ENCODE data around the gene PTPRN2. TPM values are rescaled to one million over a fixed set of nuclear protein-coding genes. Genes with fewer than 3 reads are reported as not detected.
"Not testable (repeated sequence)": the region's sequence is repeated elsewhere in the genome, so short reads cannot be mapped to it uniquely, and the experiment has no call there.

PTPRN2 gene
- total RNA-seq, 1 donor from 2014 or later: 7.8 TPM

DNA sequence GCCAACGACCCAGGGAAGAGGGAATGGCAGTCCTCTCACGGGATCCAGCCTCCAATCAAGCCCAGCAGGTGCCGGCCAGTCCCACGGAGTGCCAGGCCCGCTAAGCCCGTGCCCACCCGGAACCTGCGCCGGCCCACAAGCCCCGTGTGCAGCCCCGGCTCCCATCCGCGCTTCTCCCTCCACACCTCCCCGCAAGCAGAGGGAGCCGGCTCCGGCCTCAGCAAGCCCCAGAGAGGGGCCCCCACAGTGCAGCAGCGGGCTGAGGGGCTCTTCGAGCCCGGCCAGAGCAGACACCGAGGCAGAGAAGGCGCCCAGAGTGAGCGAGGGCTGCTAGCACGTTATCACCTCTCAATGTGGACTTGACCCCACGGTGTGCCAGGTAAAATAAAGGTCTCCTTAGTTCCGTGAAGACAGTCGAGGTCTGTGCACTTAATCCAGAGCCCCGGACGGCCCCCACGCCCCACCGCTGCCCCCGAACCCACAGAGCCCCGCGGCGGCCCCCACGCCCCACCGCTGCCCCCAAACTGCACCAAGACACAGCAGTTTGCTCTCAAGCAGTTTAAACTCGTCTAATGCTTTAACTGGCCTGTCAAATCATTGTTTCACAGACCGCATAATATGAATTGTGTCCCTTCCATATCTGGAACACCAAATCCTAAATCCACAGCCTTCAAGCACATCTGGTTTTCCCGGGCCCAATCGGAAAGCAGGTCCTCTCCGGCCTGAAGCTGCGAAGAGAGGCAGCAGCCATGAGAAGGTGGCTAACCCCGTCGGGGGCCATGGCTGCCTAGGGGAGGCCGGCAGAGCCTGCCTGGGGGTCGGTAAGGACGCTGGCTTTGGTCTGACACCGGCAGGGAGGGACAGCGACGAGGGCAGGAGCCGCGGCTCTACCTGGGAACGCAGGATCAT, 307.8 kb downstream of the PTPRN2 start:
- DNase-seq (ENCODE audit: low spot score): no peak

GRCh38 chr7:158278745-158279320, 308.8 kb downstream of the PTPRN2 start:
- DNase-seq (ENCODE audit: low spot score): no peak

DNA sequence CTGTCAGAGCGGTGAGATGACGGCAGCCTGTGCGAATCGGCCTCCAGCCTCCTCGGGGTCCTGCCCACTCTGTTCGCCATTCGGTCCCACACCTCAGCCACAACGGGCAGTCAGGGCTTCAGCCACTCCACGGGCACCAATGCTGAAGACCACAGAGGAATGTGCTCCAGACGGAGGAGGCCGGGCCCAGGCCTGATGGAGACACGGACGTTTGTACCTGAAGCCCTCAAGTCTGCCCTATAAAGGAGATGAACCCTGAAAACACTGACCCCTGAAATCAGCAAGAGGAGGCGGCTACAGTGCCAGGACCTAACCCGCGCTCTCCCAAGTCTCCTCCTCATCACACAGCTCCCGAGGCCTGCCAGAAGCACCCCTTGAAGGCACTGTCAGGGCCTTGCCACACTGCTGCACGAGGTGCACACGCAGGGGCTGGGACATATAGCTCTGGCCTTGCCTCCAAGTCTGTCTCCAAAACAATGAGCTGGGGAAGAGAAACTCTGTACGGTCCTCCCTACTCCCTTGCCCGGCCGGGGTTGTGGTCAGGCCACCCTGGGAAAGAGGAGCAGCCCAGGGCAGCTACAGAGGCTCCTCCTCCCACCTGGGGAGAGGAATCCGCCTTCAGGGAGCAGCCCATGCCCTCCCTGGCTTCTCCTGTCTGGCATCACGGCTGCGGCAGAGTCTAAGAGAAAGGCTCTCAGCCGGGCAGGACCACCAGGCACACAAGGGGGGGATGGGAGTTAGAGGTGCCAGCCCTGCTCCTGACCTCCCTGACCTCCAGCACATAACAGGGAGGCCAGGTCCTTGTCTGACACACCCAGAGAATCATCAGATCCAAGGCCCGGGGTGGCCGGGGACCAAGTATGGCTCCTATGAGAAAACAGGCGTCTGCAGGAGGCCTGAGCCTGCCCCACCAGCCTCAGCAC, 310.1 kb downstream of the PTPRN2 start:
- DNase-seq (ENCODE audit: low spot score): no peak

GRCh38 chr7:158276414-158277218, 311.0 kb downstream of the PTPRN2 start:
- DNase-seq (ENCODE audit: low spot score): no peak

GRCh38 chr7:158275711-158276413, 311.8 kb downstream of the PTPRN2 start:
- no peak for DNase-seq (ENCODE audit: low spot score)

GRCh38 chr7:158274996-158275395, 312.6 kb downstream of the PTPRN2 start:
- DNase-seq (ENCODE audit: low spot score): no peak

- no peak for DNase-seq (ENCODE audit: low spot score)
Measured at GRCh38 chr7:158274404-158274811, 313.2 kb downstream of the PTPRN2 start.

DNA sequence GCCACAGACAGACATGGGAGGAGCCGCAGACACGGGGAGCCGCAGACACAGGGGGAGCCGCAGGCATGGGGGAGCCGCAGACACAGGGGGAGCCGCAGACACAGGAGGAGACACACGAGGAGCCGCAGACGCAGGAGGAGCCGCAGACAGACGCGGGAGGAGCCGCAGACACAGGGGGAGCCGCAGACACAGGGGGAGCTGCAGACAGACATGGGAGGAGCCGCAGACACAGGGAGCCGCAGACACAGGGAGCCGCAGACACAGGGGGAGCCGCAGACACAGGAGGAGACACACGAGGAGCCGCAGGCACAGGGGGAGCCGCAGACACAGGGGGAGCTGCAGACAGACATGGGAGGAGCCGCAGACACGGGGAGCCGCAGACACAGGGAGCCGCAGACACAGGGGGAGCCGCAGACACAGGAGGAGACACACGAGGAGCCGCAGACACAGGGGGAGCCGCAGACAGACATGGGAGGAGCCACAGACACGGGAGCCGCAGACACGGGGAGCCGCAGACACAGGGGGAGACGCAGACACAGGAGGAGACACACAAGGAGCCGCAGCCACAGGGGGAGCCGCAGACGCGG, 313.8 kb downstream of the PTPRN2 start:
- not testable (repeated sequence) for DNase-seq (ENCODE audit: low spot score)

DNA sequence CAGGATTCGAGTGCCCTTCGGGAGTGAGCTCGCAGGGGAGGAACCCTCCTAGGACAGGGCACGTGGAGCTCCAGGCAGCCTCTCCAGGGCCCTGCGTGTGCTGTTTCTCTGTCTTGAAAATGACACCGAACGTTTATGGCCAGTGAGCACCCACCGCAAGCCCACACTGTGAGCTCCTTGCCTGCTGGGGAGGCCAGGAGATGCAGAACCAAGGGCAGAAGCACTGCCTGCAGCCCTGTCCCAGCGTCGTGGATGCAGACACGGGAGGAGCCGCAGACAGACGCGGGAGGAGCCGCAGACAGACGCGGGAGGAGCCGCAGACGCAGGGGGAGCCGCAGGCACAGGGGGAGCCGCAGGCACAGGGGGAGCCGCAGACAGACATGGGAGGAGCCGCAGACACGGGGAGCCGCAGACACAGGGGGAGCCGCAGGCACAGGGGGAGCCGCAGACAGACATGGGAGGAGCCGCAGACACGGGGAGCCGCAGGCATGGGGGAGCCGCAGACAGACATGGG, 314.4 kb downstream of the PTPRN2 start:
- DNase-seq (ENCODE audit: low spot score): no peak

GRCh38 chr7:158272509-158273137, 315.0 kb downstream of the PTPRN2 start:
- DNase-seq (ENCODE audit: low spot score): no peak

DNA sequence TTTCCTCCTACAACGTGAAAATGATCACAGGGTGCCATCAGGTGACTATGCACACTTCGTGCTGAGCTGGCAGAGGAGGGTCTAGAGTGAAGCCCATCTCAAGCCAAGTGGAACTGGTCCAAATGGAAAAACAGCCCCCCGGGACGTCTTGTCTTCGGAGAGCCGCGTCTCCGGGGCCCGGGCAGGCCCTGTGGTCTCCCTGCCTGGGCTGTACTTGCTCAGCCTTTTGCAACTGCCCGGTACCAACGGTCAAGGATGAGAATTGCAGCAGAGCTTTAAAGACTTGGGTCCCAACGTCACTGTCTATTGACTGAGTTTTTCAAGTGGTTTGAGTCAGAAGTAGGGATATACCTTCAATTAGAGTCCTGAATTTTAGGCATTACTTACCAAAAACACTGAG, 315.5 kb downstream of the PTPRN2 start:
- no peak for DNase-seq (ENCODE audit: low spot score)

GRCh38 chr7:158271646-158272045, 316.0 kb downstream of the PTPRN2 start:
- no peak for DNase-seq (ENCODE audit: low spot score)

GRCh38 chr7:158270856-158271413, 316.7 kb downstream of the PTPRN2 start:
- no peak for DNase-seq (ENCODE audit: low spot score)

GRCh38 chr7:158270106-158270775, 317.4 kb downstream of the PTPRN2 start:
- no peak for DNase-seq (ENCODE audit: low spot score)

GRCh38 chr7:158268816-158269535, 318.6 kb downstream of the PTPRN2 start:
- DNase-seq (ENCODE audit: low spot score): no peak

- no peak for DNase-seq (ENCODE audit: low spot score)
Measured at GRCh38 chr7:158267742-158268435, 319.7 kb downstream of the PTPRN2 start.
